ENCODE data around the gene SBNO2.

The SBNO2 gene

GRCh38 chr19:1158885-1159448 is 15.1 kb downstream of the SBNO2 start:
- Histone ChIP-seq H3K4me3 (no peak overlapping the region), H3K27ac (no peak overlapping the region)

- peak overlapping the region in 2 of 21 experiments; percentile 95 to 99 for H3K27ac ChIP-seq
- H3K4me3 ChIP-seq: no peak overlapping the region
These were observed 15.9 kb downstream of the SBNO2 start for GRCh38 chr19:1157931-1158884.

DNA sequence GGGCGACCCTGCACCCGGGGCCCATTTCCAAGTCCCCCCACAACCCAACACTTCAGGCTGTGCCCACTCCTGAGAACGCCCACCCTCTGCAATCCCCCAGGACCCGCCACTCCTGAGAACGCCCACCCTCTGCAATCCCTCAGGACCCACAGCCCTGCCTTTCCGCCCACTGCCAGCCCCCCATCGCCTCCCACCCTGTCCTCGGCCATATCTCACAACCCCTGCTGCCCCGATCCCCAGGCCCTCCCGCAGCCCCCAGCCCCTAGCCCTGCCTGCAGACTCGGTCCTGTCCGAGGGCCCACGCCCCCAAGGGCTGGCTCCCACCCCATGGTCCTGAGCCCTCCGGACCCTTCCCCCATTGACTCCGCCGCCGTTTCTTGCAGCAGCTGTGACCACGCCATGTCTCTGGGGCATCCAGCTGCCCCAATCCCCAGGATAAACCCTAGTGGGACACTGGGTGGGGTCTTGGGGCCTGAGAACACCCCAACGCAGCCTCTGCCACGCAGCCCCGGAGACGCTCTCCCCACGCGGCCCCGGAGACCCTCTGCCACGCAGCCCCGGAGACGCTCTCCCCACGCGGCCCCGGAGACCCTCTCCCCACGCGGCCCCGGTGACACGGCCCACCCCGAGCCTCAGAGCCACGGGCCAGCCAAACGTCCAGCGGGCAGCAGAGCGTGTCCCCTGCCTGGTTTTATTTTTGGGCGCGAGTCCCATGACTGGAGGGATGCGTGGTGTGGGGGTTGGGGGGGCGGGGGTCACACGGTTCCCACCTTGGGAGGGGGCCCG is 17.0 kb downstream of the SBNO2 start:
- H3K27ac ChIP-seq: peak overlapping the region in 13 of 21 experiments; percentile 24 to 99 (median 94)
- no peak overlapping the region for H3K4me3 ChIP-seq

GRCh38 chr19:1156305-1156801 is 17.7 kb downstream of the SBNO2 start:
- H3K27ac ChIP-seq: peak overlapping the region in 19 of 21 experiments; percentile 77 to 99 (median 91)
- no peak overlapping the region for H3K4me3 ChIP-seq

DNA sequence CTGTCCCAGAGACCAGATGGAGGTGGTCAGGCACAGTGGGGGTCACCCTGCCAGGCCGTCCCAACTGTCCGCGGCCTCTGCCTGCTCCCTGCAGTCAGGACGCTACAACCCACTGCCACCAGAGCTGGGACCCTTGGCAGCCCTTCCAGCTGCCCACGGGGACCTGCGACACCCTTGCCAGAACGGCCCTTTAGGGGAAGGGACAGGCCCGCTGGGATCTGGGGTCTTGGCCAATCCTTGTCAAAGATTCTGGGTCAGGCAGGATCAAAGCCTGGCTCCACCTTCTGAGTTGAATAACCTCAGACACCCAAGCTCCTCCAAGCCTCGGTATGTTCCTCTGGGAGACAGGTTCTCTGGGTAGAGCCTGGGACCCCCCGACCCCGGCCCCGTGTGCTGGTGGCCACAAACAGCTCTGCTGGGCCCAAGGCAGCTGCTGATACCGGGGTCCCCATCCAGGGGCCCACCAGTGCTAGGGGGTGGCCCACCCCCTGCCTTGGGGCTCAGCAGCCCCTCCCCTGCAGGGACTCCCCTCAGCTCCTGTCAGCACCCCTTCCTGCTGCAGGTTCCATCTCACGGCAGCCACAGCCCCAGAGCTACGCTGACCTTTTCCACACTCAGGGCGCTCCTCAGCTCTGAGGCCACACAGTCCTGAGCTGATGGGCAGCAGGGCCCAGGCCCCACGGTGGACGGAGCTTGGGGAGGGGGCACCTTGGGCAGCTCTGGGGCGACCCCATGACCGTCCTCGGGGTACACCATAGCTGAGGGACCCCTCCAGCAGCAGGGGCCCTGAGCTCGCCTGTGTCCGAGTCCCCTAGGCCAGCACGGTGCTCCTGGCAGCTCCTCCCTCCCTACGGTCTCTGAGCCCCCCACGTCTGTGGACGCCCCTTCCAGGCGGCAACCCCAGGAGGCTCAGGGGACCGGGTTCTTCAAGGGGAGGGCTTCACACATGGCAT is 18.4 kb downstream of the SBNO2 start:
- Histone ChIP-seq H3K27ac (peak overlapping the region; percentile 41 to 99 (median 90)), H3K4me3 (peak overlapping the region in 3 of 7 experiments; percentile 20 to 31 (median 30))

- Histone ChIP-seq H3K4me3 (peak overlapping the region in 6 of 7 experiments; percentile 0 to 31 (median 20)), H3K27ac (peak overlapping the region; percentile 54 to 99 (median 90))
These were observed 19.2 kb downstream of the SBNO2 start for GRCh38 chr19:1154731-1155351.

GRCh38 chr19:1153891-1154730 is 20.0 kb downstream of the SBNO2 start:
- Histone ChIP-seq H3K27ac (peak overlapping the region; percentile 36 to 99 (median 90)), H3K4me3 (peak overlapping the region in 6 of 7 experiments; percentile 0 to 31 (median 20))

DNA sequence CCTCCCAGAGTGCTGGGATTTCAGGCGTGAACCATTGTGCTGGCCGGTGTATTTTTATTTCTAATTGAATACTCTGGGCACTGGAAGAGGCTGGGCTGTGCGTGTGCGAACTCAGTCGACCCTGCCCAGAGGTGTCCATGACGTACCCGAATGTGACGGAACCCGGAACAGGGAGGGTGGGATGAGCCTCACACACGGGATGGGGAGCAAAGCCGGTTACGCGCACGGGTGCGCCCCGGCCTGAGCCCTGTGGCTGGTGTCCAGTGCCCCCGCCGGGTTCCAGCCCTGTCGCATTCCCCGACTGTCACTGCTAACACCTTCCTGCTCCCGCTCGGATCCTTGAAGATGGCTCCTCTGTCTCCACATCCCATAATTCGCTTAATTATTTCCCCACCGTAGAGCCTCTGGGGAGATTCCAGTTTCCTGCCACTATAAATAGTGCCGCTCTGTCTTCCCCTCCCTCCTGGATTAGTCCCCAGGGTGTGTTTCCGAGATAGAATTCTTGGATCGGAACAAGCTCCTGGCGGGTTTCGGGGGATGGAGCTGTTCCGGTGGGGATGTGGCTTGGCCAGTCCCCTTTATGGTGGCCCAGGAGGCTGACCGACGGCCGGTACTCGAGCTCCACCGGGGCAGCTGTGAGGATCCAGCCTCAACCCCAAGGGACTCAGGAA is 22.0 kb downstream of the SBNO2 start:
- H3K4me3 ChIP-seq: no peak overlapping the region
- peak overlapping the region in 16 of 21 experiments; percentile 18 to 96 (median 60) for H3K27ac ChIP-seq

- H3K4me3 ChIP-seq: no peak overlapping the region
- peak overlapping the region in 18 of 21 experiments; percentile 4 to 96 (median 54) for H3K27ac ChIP-seq
These were observed 22.9 kb downstream of the SBNO2 start for GRCh38 chr19:1151037-1151724.

DNA sequence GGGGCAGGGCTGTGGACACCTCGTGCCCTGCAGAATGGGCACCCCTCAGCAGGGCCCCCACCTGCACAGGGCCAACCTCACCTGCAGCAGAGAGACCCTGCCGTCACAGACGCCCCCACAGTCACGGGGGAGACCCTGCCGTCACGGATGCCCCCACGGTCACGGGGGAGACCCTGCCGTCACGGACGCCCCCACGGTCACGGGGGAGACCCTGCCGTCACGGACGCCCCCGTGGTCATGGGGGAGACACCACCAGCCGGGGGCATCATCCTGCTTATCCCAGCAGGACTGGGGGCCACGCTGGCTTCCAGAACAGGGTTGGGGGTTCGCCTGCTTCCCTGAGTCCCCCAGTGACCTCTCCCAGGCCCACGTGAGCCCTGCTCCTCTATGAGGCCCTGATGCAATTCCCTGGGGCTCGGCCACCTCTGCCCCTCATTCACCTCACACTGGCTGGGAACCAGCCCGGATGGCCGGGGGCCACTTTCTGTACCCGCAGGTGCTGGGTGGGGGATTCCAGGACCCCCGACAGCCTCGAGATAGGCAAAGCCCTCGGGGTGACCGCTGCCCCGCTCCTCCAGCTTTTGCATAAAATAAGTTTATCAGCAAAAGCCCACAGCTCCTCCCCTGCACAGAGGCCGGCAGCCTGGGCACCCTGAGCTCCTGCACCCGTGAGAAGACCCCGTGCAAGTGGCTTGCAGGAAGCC is 23.6 kb downstream of the SBNO2 start:
- Histone ChIP-seq H3K27ac (peak overlapping the region in 15 of 21 experiments; percentile 4 to 96 (median 56)), H3K4me3 (no peak overlapping the region)

DNA sequence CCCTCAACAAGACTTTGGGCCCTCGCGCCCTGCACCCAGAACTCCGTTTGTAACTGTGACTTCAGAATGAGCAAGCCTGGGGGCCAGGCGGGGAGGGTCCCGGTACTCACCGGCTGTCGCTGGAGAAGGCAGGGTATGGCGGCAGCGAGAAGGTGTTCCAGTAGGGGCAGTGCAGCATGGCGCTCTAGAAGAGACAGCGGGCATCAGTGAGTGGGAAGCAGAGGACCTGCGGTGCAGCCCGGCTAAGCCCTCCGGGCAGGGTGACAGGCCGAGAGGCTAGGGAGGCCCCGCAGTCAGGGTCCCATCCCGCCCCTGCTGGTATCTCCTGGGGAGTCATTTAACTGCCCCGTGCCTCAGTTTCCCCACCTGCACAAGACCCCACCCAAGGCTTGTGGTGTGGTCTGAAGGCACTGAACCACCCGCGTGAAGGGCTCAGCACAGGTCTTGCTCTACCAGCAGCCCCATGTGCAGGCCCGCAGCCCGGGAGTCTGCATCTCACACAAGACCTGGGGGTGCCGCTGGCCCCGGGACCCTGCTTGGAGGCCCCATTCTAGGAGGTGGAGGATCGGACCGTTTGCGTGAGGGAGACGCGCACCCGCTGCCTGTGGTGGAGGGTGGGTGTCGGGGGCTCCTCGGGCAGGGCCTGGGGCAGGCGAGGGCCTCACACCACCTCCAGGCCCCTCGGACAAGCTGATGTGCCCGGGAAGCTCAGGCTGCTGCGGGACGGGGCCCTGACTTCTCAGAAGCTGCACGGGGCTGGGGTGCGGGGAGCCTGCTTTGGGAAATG is 24.6 kb downstream of the SBNO2 start:
- H3K27ac ChIP-seq: peak overlapping the region in 4 of 21 experiments; percentile 8 to 96 (median 46)
- H3K4me3 ChIP-seq: no peak overlapping the region

DNA sequence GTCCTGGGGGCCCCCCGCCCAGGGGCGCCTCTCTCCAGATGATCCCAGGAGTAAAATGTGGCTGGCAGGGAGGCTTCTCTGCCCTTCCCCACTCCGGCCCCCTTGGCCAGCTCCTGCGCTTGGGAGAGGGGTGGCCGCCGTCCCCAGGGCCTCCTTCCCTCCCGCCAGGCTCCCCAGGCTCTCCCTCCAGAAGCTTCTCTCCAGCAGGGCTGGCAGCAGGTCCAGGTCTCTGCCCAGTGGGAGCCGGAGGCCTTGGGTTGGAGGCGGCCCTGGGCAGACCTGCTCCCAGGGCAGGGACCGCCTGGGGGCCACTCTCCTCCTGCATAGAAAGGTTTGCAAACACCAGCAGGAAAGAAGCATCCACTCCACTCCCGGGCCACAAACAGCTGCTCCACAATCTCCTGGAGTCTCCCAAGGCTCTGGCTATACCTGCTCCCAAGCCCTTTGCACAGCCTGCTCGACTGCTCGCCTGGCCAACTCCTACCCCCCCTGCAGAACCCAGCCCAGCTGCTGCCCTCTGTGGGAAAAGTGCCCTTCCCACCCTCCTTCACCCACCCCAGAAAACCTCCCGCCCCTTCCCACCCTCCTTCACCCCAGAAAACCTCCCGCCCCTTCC is 26.0 kb downstream of the SBNO2 start:
- no peak overlapping the region for H3K4me3 ChIP-seq
- peak overlapping the region in 7 of 21 experiments; percentile 8 to 54 (median 43) for H3K27ac ChIP-seq

GRCh38 chr19:1146858-1147780 is 26.9 kb downstream of the SBNO2 start:
- no peak overlapping the region for H3K4me3 ChIP-seq
- H3K27ac ChIP-seq: peak overlapping the region in 9 of 21 experiments; percentile 8 to 54 (median 42)
